Measurements from ENCODE around the gene KHK.

Gene KHK
- total RNA-seq, result 2.3 to 5.2 reads per million in 2 experiments

GRCh38 chr2:27086724-27087593 is at the start of gene KHK:
KHK (plus strand) TSS chr2:27086772; CDS start chr2:27087260, 488 bp downstream.
- no peak for DNase-seq (ENCODE audit: low read depth)

GRCh38 chr2:27038012-27038411 is 48.6 kb upstream of the KHK start:
- DNase-seq (ENCODE audit: low read depth), result no peak

- no peak for DNase-seq (ENCODE audit: low read depth)
Observed at GRCh38 chr2:27038631-27039339, 47.8 kb upstream of the KHK start.

- no peak for DNase-seq (ENCODE audit: low read depth)
Observed at GRCh38 chr2:27039426-27039825, 47.1 kb upstream of the KHK start.

- no peak for DNase-seq (ENCODE audit: low read depth)
Observed at GRCh38 chr2:27039871-27040270, 46.7 kb upstream of the KHK start.

- DNase-seq (ENCODE audit: low read depth), result no peak
Observed at GRCh38 chr2:27040282-27040681, 46.3 kb upstream of the KHK start.

- DNase-seq (ENCODE audit: low read depth), result no peak
Observed at GRCh38 chr2:27041752-27042151, 44.8 kb upstream of the KHK start.

GRCh38 chr2:27042159-27042661 is 44.4 kb upstream of the KHK start:
- no peak for DNase-seq (ENCODE audit: low read depth)

- no peak for DNase-seq (ENCODE audit: low read depth)
Observed at GRCh38 chr2:27042985-27043634, 43.5 kb upstream of the KHK start.

- DNase-seq (ENCODE audit: low read depth), result peak; percentile 39
Observed at GRCh38 chr2:27049422-27050280, 36.9 kb upstream of the KHK start.

- DNase-seq (ENCODE audit: low read depth), result peak; percentile 86
Observed at GRCh38 chr2:27050281-27050995, 36.1 kb upstream of the KHK start.

- peak; percentile 94 for DNase-seq (ENCODE audit: low read depth)
Observed at GRCh38 chr2:27050996-27051901, 35.3 kb upstream of the KHK start, which contains the start of gene AGBL5. AGBL5 (plus strand) TSS chr2:27051668; CDS start chr2:27052959, 1,291 bp downstream.

- no peak for DNase-seq (ENCODE audit: low read depth)
Observed at GRCh38 chr2:27051902-27052645, 34.5 kb upstream of the KHK start.

GRCh38 chr2:27053321-27053720 is 33.3 kb upstream of the KHK start:
- DNase-seq (ENCODE audit: low read depth), result no peak

- no peak for DNase-seq (ENCODE audit: low read depth)
Observed at GRCh38 chr2:27053776-27054175, 32.8 kb upstream of the KHK start.

- no peak for DNase-seq (ENCODE audit: low read depth)
Observed at GRCh38 chr2:27054721-27055120, 31.9 kb upstream of the KHK start.

- DNase-seq (ENCODE audit: low read depth), result no peak
Observed at GRCh38 chr2:27057184-27057583, 29.4 kb upstream of the KHK start.

GRCh38 chr2:27058210-27058609 is 28.4 kb upstream of the KHK start:
- no peak for DNase-seq (ENCODE audit: low read depth)

Measured in T follicular helper cell (primary cell).